ENCODE data around the gene TDRD10. TPM values are rescaled to one million over a fixed set of nuclear protein-coding genes. Genes with fewer than 3 reads are reported as not detected.
A peak's percentile ranks its signal among the peaks of the same experiment; 100 is the strongest.

TDRD10 gene
- total RNA-seq, 1 donor from 2014 or later: 4.9 TPM

GRCh38 chr1:154478639-154479038 lies 23.4 kb upstream of the TDRD10 start:
- TF ChIP-seq POLR2A (IDR thresholded peaks at IDR 0.05) (no peak), CTCF (IDR thresholded peaks at IDR 0.05) (no peak), POLR2AphosphoS5 (IDR thresholded peaks at IDR 0.05; ENCODE audit: insufficient read depth in 1 of 2, low read depth in 1 of 2) (no peak)
- H3K9me3 ChIP-seq: no peaks in the 10 kb centered on the region
- H3K27me3 ChIP-seq: no peaks in the 10 kb centered on the region
- intact Hi-C loops (cut with DNase I): no loop called here
- no peak overlapping the region for H3K27ac ChIP-seq
- H3K36me3 ChIP-seq: no peaks in the 10 kb centered on the region
- no peak for DNase-seq (ENCODE audit: extremely low spot score in 2 of 2)
- no peak overlapping the region for H3K4me3 ChIP-seq
- H3K4me1 ChIP-seq: no peaks in the 10 kb centered on the region

GRCh38 chr1:154479764-154480421 lies 22.1 kb upstream of the TDRD10 start:
- no peaks in the 10 kb centered on the region for H3K9me3 ChIP-seq
- no peaks in the 10 kb centered on the region for H3K4me1 ChIP-seq
- H3K27me3 ChIP-seq: no peaks in the 10 kb centered on the region
- H3K36me3 ChIP-seq: no peaks in the 10 kb centered on the region
- intact Hi-C loops (cut with DNase I): loop anchor here (5.0 kb wide), 1 partner anchor 402 kb away; no protein-coding TSS in a partner anchor
- TF ChIP-seq CTCF (IDR thresholded peaks at IDR 0.05): peak; percentile 65 to 95 (median 86)
- TF ChIP-seq POLR2A (IDR thresholded peaks at IDR 0.05): no peak
- peak in 1 of 2 donors; percentile 64 for TF ChIP-seq POLR2AphosphoS5 (IDR thresholded peaks at IDR 0.05; ENCODE audit: insufficient read depth in 1 of 2, low read depth in 1 of 2)
- H3K4me3 ChIP-seq: no peak overlapping the region
- no peak overlapping the region for H3K27ac ChIP-seq
- DNase-seq (ENCODE audit: extremely low spot score in 2 of 2): no peak

- no peaks in the 10 kb centered on the region for H3K36me3 ChIP-seq
- no peaks in the 10 kb centered on the region for H3K9me3 ChIP-seq
- no peak overlapping the region for H3K27ac ChIP-seq
- H3K4me3 ChIP-seq: no peak overlapping the region
- intact Hi-C loops (cut with DNase I): loop anchor here (5.0 kb wide), 1 partner anchor 401 kb away; no protein-coding TSS in a partner anchor
- H3K27me3 ChIP-seq: no peaks in the 10 kb centered on the region
- DNase-seq (ENCODE audit: extremely low spot score in 2 of 2): no peak
- TF ChIP-seq CTCF (IDR thresholded peaks at IDR 0.05): no peak
- TF ChIP-seq POLR2AphosphoS5 (IDR thresholded peaks at IDR 0.05; ENCODE audit: insufficient read depth in 1 of 2, low read depth in 1 of 2): no peak
- TF ChIP-seq POLR2A (IDR thresholded peaks at IDR 0.05): no peak
- no peaks in the 10 kb centered on the region for H3K4me1 ChIP-seq
Measured at GRCh38 chr1:154481053-154481452, 21.0 kb upstream of the TDRD10 start.

- Histone ChIP-seq H3K27ac (no peak overlapping the region), H3K9me3 (no peaks in the 10 kb centered on the region), H3K4me1 (no peaks in the 10 kb centered on the region), H3K27me3 (no peaks in the 10 kb centered on the region), H3K4me3 (no peak overlapping the region), H3K36me3 (no peaks in the 10 kb centered on the region)
- intact Hi-C loops (cut with DNase I): loop anchor here (2.0 to 5.0 kb wide), 2 partner anchors 73 to 398 kb away; no protein-coding TSS in a partner anchor
- TF ChIP-seq CTCF (IDR thresholded peaks at IDR 0.05) (no peak), POLR2A (IDR thresholded peaks at IDR 0.05) (no peak), POLR2AphosphoS5 (IDR thresholded peaks at IDR 0.05; ENCODE audit: insufficient read depth in 1 of 2, low read depth in 1 of 2) (no peak)
- DNase-seq (ENCODE audit: extremely low spot score in 2 of 2): no peak
Measured at GRCh38 chr1:154483941-154484803, 17.8 kb upstream of the TDRD10 start.

Data from vagina (tissue), 2 donors.